IMR-90 (cell line): ENCODE data around the gene SRXN1. TPM values are rescaled to one million over a fixed set of nuclear protein-coding genes. Genes with fewer than 3 reads are reported as not detected.

Experiments used
- polyA plus RNA-seq, 3 experiments: library from polyadenylated mRNA; depleted of rRNA; stranded (reverse); fragments of >200 nt; gene quantifications; 2 replicates each; pipeline ENCODE4 v1.2.3, GENCODE V29; 2012; ENCODE audit warnings: low replicate concordance in 1 of 3
- total RNA-seq: library from RNA; depleted of rRNA; stranded (reverse); fragments of >200 nt; gene quantifications from 2 replicates; pipeline ENCODE4 v1.2.3, GENCODE V29; 2012; rRNA removed

SRXN1 gene
- total and polyA plus RNA-seq, 2 of the 4 experiments (the other 2 are of a cell fraction), result 51.2 to 71.2 TPM

Other genes starting within 250 kb of the SRXN1 start
- 29.2 and 29.9 TPM in 2 replicates for gene RBCK1, start 244.9 kb downstream of the SRXN1 start, total RNA-seq
- 84.2 and 89.4 TPM in 2 replicates for gene RBCK1, start 244.9 kb downstream of the SRXN1 start, polyA plus RNA-seq (2012; rRNA removed)
- 36.7 and 42.8 TPM in 2 replicates for gene TBC1D20, start 190.7 kb downstream of the SRXN1 start, total RNA-seq
- gene TBC1D20, start 190.7 kb downstream of the SRXN1 start, polyA plus RNA-seq (2012; rRNA removed), result 38.2 and 39.1 TPM in 2 replicates
- 151 and 193 TPM in 2 replicates for gene CSNK2A1, start 109.4 kb downstream of the SRXN1 start, total RNA-seq
- gene CSNK2A1, start 109.4 kb downstream of the SRXN1 start, polyA plus RNA-seq (2012; rRNA removed), result 83.8 and 86.3 TPM in 2 replicates
- gene TCF15, start 42.9 kb downstream of the SRXN1 start, total RNA-seq, result not detected in 2 replicates
- gene TCF15, start 42.9 kb downstream of the SRXN1 start, polyA plus RNA-seq (2012; rRNA removed), result not detected in 2 replicates
- not detected in 2 replicates for gene SCRT2, start 22.6 kb upstream of the SRXN1 start, total RNA-seq
- gene SCRT2, start 22.6 kb upstream of the SRXN1 start, polyA plus RNA-seq (2012; rRNA removed), result not detected in 2 replicates
- not detected in 2 replicates for gene SLC52A3, start 115.3 kb upstream of the SRXN1 start, total RNA-seq
- not detected in 2 replicates for gene SLC52A3, start 115.3 kb upstream of the SRXN1 start, polyA plus RNA-seq (2012; rRNA removed)
- gene FAM110A, start 180.5 kb upstream of the SRXN1 start, total RNA-seq, result 0.36 and 0.56 TPM in 2 replicates
- 3.6 and 4.7 TPM in 2 replicates for gene FAM110A, start 180.5 kb upstream of the SRXN1 start, polyA plus RNA-seq (2012; rRNA removed)